OCI-LY1 (cell line): ENCODE results near the gene SYCP3.

ENCODE experiments used
- EZH2 ChIP-seq: fragments of 200-600 bp; sonication (generic), shearing (Covaris generic); IDR thresholded peaks from 2 replicates; pipeline ENCODE4 v1.8.0; 2017; ENCODE audit warnings: borderline replicate concordance, mixed run types, mild to moderate bottlenecking, antibody characterized with exemption, low read length, moderate library complexity, mixed read lengths
- TF ChIP-seq, protein P1 (sequence below): fragments of 200-600 bp; sonication (generic), shearing (Covaris generic); IDR thresholded peaks from 2 replicates; pipeline ENCODE4 v1.5.1; 2017; ENCODE audit warnings: mild to moderate bottlenecking, antibody characterized with exemption, low read length, moderate library complexity, mixed read lengths

DNA sequence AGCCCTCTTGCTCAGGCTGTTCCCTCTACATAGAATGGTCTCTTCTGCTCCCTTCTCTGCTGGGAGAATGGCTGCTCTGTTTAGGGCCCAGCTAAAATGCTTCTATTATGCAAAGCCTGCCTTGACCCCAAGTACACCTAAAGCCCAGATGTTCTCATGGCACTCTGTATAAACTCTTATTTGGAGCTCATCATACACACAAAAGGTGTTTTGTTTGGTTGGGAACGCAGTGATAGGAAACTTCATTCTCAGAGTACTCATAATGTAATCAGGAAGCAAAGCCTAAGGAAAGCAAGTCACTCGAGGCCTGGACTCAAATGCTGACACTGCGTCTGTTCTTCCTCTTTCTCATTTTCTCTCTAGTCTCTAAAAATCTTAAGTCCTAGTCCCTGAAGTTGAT is 38.2 kb upstream of the SYCP3 start:
- TF ChIP-seq, protein P1, sequence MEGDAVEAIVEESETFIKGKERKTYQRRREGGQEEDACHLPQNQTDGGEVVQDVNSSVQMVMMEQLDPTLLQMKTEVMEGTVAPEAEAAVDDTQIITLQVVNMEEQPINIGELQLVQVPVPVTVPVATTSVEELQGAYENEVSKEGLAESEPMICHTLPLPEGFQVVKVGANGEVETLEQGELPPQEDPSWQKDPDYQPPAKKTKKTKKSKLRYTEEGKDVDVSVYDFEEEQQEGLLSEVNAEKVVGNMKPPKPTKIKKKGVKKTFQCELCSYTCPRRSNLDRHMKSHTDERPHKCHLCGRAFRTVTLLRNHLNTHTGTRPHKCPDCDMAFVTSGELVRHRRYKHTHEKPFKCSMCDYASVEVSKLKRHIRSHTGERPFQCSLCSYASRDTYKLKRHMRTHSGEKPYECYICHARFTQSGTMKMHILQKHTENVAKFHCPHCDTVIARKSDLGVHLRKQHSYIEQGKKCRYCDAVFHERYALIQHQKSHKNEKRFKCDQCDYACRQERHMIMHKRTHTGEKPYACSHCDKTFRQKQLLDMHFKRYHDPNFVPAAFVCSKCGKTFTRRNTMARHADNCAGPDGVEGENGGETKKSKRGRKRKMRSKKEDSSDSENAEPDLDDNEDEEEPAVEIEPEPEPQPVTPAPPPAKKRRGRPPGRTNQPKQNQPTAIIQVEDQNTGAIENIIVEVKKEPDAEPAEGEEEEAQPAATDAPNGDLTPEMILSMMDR, result no peak
- no peak for TF ChIP-seq EZH2
